Heart left ventricle (tissue), 16 donors: ENCODE measurements around the gene CDH13. TPM values are rescaled to one million over a fixed set of nuclear protein-coding genes. Genes with fewer than 3 reads are reported as not detected.

Source experiments
- ATAC-seq, 4 donors: fragments of 200-7000 bp; cut with Tn5 transposase; one replicate each; pipeline ENCODE4 v1.9.1; 2020 to 2022; ENCODE audit warnings: moderate library complexity in 4 of 4, mild to moderate bottlenecking in 3 of 4, moderate number of reproducible peaks in 1 of 4
- DNase-seq, 5 donors: peaks; one replicate each; pipeline ENCODE4 v3.0.0-alpha.2; 2020
- H3K27ac ChIP-seq, 12 donors: fragments of 200-600 bp; sonication (generic) in 4 of 12; one replicate each; pipeline versions ENCODE4 v1.5.0 to v1.8.0; 2016 to 2022; ENCODE audit warnings: mild to moderate bottlenecking in 2 of 12
- H3K27me3 ChIP-seq, 9 donors: fragments of 200-600 bp; sonication (generic) in 2 of 9; one replicate each; pipeline versions ENCODE4 v1.5.1 to v1.8.0; 2016 to 2022; ENCODE audit warnings: mild to moderate bottlenecking in 3 of 9
- H3K36me3 ChIP-seq, 9 donors: fragments of 200-600 bp; sonication (generic) in 2 of 9; one replicate each; pipeline versions ENCODE4 v1.5.0 to v1.8.0; 2018 to 2022; ENCODE audit warnings: mild to moderate bottlenecking in 2 of 9
- H3K4me1 ChIP-seq, 12 donors: fragments of 200-600 bp; sonication (generic) in 4 of 12; one replicate each; pipeline versions ENCODE4 v1.5.0 to v1.8.0; 2016 to 2022; ENCODE audit warnings: mild to moderate bottlenecking in 3 of 12
- H3K4me3 ChIP-seq, 12 donors: fragments of 200-600 bp; sonication (generic) in 4 of 12; one replicate each; pipeline versions ENCODE4 v1.5.0 to v1.8.0; 2017 to 2022; ENCODE audit warnings: mild to moderate bottlenecking in 9 of 12, moderate library complexity in 4 of 12
- H3K9me3 ChIP-seq, 12 donors: fragments of 200-600 bp; sonication (generic) in 4 of 12; one replicate each; pipeline versions ENCODE4 v1.5.0 to v1.8.0; 2016 to 2022; ENCODE audit warnings: mild to moderate bottlenecking in 1 of 12
- POLR2A ChIP-seq, 2 donors: fragments of 450-650 bp; IDR thresholded peaks; one replicate each; pipeline ENCODE4 v1.6.1; 2017; ENCODE audit warnings: antibody characterized with exemption in 2 of 2, mild to moderate bottlenecking in 2 of 2, moderate library complexity in 2 of 2
- WGBS, 4 donors: extraction: QIAGEN DNeasy Blood & Tissue Kit in 2 of 4; methylation state at CpG; one replicate each; pipeline versions ENCODE4 v1.1.5 to v1.1.7; 2013 to 2018; 5-methylcytosine and 5-hydroxymethylcytosine counted together
- intact Hi-C, 10 donors: fragments of 100-400 bp; cut with DNase I; formaldehyde crosslinking; loops; one replicate each; pipeline versions ENCODE4 v1.11.1 to v1.14.2; 2022
- polyA plus RNA-seq, 2 donors: library from polyadenylated mRNA; stranded (reverse); fragments of 200-250 nt; gene quantifications; one replicate each; pipeline ENCODE4 v1.2.3, GENCODE V29; 2013
- total RNA-seq, 9 donors: library from RNA; depleted of rRNA in 2 of 9; stranded (reverse); fragments of >200 nt in 2 of 9; fragmentation: NEBNext Ultra II Directional in 3 of 9; extraction: Animal tissue kit (Norgen Biotek cat#: 25700) in 3 of 9; gene quantifications; one replicate each; pipeline versions ENCODE4 v1.1.0 to v1.2.4, GENCODE V29; 2016 to 2023
- TF ChIP-seq, protein P1 (sequence below), 12 donors: fragments of 200-600 bp; sonication (generic) in 4 of 12; IDR thresholded peaks; one replicate each; pipeline versions ENCODE4 v1.5.0 to v1.8.0; 2018 to 2022; ENCODE audit warnings: antibody characterized with exemption in 12 of 12, mild to moderate bottlenecking in 5 of 12
- donor health status: ischemic (EF 13 %, LVEDD 7.1; RV severe dilation, severe dysfunction).
- donor health status: healthy with polysubstance abuse.
- donor health status: DM: no; HTN: yes; CAD: no.
- donor health status: DM: no; HTN: no; CAD: no.
- donor health status: ischemic (EF 25% LVEDD 6.9; RV normal size, moderate dysfunction).
- donor health status: ischemic (EF 25% LVEDD 5.7; RV mildly dilated, moderate dysfunction).
- donor health status: healthy.
- donor health status: DM: yes; HTN: yes; CAD: no.
- donor health status: ischemic (EF 35%, LVEDD 5.7; RV mildly dilated, moderate dysfunction).
- donor health status: nonischemic (EF 11% LVEDD 7.7; RV severe dilation, severe dysfunction).
- donor health status: DM: yes; HTN: yes; CAD: no.
- donor health status: PGD.
- donor health status: ischemic (EF 29% LVEDD 5.4; RV normal size, mild dysfunction).
- donor health status: nonischemic (EF 23%, LVEDD 6.1; RV moderate dilation, normal function).

The CDH13 gene
- total and polyA plus RNA-seq, 11 donors, result 15.0 to 172 (median 137) TPM

DNA sequence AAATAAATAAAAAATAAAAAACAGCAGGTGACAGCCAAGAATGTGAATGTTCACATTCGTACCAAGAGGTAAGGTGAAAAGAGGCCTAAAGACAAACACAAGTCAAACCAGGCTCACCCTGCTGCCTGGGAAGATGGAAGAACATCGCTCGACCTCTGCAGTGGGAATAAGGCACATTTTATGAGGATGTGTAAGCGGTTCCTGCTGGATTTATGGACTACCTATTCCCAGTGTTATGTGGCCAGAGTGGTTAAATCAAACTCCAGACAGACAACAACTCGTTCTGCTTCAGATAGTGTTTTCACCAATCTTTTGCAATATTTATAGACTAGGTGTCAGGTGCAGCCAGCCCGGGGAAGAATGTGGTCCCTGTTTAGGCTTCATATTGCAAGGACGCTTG is 966.0 kb downstream of the CDH13 start:
- H3K27me3 ChIP-seq, result no peaks in the 10 kb centered on the region
- no peak overlapping the region for H3K4me3 ChIP-seq
- intact Hi-C loops, result no loop called here
- no peaks in the 10 kb centered on the region for H3K36me3 ChIP-seq
- H3K9me3 ChIP-seq, result no peaks in the 10 kb centered on the region
- ATAC-seq (no peak), DNase-seq (no peak)
- no peak for TF ChIP-seq POLR2A (IDR thresholded peaks at IDR 0.05)
- TF ChIP-seq, protein P1, sequence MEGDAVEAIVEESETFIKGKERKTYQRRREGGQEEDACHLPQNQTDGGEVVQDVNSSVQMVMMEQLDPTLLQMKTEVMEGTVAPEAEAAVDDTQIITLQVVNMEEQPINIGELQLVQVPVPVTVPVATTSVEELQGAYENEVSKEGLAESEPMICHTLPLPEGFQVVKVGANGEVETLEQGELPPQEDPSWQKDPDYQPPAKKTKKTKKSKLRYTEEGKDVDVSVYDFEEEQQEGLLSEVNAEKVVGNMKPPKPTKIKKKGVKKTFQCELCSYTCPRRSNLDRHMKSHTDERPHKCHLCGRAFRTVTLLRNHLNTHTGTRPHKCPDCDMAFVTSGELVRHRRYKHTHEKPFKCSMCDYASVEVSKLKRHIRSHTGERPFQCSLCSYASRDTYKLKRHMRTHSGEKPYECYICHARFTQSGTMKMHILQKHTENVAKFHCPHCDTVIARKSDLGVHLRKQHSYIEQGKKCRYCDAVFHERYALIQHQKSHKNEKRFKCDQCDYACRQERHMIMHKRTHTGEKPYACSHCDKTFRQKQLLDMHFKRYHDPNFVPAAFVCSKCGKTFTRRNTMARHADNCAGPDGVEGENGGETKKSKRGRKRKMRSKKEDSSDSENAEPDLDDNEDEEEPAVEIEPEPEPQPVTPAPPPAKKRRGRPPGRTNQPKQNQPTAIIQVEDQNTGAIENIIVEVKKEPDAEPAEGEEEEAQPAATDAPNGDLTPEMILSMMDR (IDR thresholded peaks at IDR 0.05), result no peak
- no peak overlapping the region for H3K27ac ChIP-seq
- H3K4me1 ChIP-seq, result no peaks in the 10 kb centered on the region
- WGBS, 4 donors, result 78 to 85% (median 81%) methylated on average over 7 of the region's 7 CpGs

- no peak overlapping the region for H3K4me3 ChIP-seq
- ATAC-seq, result no peak
- intact Hi-C loops, result no loop called here
Observed at GRCh38 chr16:83599789-83600462, 973.2 kb downstream of the CDH13 start.

DNA sequence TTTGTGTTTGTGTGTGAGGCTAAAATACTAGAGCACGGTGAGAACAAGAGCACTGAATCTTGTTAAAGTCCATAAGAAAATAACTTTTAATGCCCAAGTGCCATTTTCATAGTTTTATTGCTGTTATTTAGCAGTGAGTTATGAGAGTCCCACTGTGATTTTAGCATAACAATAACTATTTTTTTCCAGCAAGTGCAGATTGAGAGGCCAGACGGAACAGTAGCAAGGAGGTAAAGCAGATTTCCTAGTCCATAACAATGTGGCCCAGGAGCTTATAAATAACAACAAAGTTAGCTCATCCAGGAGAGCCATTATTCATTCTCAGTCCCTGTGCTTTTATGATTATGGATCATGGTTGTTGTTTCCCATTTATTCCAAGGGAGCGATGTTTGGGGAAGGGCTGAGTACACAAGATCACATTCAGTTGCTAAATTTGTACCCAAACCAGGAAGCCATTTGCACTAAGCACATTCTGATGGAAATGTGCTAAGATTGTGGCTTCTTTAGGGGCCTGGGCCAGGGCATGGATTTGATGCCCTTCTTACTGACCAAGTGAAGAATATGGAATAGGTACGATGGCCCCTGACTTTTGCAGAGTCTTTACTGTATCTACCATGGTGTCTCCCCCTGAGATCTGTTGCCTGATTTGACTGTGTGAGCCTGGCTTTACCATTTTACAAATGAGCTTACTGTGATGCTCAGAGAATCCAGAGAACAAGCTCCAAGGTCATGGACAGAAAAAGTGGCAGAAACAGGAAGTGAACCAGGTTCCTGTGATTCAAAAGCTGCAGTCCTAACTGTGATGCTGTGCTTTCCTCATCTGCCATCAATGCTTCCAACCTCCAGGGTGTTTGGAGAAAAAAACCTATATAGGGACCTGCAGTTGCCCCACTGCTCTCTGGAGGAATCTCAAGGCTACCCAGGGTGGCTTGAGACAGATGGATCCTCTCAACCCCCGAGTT is 976.3 kb downstream of the CDH13 start:
- H3K4me3 ChIP-seq, result no peak overlapping the region
- H3K4me1 ChIP-seq, result no peaks in the 10 kb centered on the region
- H3K9me3 ChIP-seq, result no peaks in the 10 kb centered on the region
- H3K36me3 ChIP-seq, result peaks cover 0 to 2% (median 0%) of the 10 kb centered on the region in 9 donors
- no peaks in the 10 kb centered on the region for H3K27me3 ChIP-seq
- 69 to 82% (median 77%) methylated on average over 5 of the region's 5 CpGs for WGBS, 4 donors
- no peak overlapping the region for H3K27ac ChIP-seq
- intact Hi-C loops, result no loop called here
- ATAC-seq, result no peak
- TF ChIP-seq POLR2A (IDR thresholded peaks at IDR 0.05), result no peak
- TF ChIP-seq, protein P1 (IDR thresholded peaks at IDR 0.05), result no peak
- DNase-seq, result no peak

More at GRCh38 chr16:83599789-83600462, 973.2 kb downstream of the CDH13 start:
- Histone ChIP-seq H3K4me1 (no peaks in the 10 kb centered on the region), H3K36me3 (peaks cover 0 to 2% (median 0%) of the 10 kb centered on the region in 9 donors), H3K27ac (no peak overlapping the region), H3K9me3 (no peaks in the 10 kb centered on the region), H3K27me3 (no peaks in the 10 kb centered on the region)
- TF ChIP-seq POLR2A (IDR thresholded peaks at IDR 0.05), result no peak
- TF ChIP-seq, protein P1 (IDR thresholded peaks at IDR 0.05), result no peak
- DNase-seq, result no peak
- 84 to 87% (median 86%) methylated on average over 14 to 15 of the region's 15 CpGs for WGBS, 4 donors
